GM18873 (cell line): ENCODE data around the gene FAM219B.
"Not testable (repeated sequence)": the region's sequence is repeated elsewhere in the genome, so short reads cannot be mapped to it uniquely, and the experiment has no call there.

Experiments
- ATAC-seq: cut with Tn5 transposase; IDR thresholded peaks from one replicate; pipeline ENCODE4 v1.9.1; 2021; ENCODE audit warnings: mild to moderate bottlenecking, moderate library complexity, moderate number of reproducible peaks; ENCODE audit not compliant: unreplicated experiment, low FRiP score

FAM219B gene

GRCh38 chr15:74904190-74904805 lies 2.4 kb downstream of the FAM219B start:
- ATAC-seq = no peak

GRCh38 chr15:74903676-74904075 lies 3.0 kb downstream of the FAM219B start:
- ATAC-seq = no peak

GRCh38 chr15:74902295-74903075 lies 4.2 kb downstream of the FAM219B start:
- no peak for ATAC-seq

- ATAC-seq = no peak
Observed at GRCh38 chr15:74901612-74902063, 5.0 kb downstream of the FAM219B start.

- ATAC-seq = no peak
Observed at GRCh38 chr15:74897300-74897701, 9.3 kb downstream of the FAM219B start.

GRCh38 chr15:74896316-74896715 lies 10.3 kb downstream of the FAM219B start:
- no peak for ATAC-seq

GRCh38 chr15:74895830-74896229 lies 10.8 kb downstream of the FAM219B start:
- ATAC-seq = no peak

GRCh38 chr15:74894383-74894782 lies 12.3 kb downstream of the FAM219B start:
- ATAC-seq = not testable (repeated sequence)

GRCh38 chr15:74893627-74894026 lies 13.0 kb downstream of the FAM219B start:
- no peak for ATAC-seq

GRCh38 chr15:74892931-74893330 lies 13.7 kb downstream of the FAM219B start:
- no peak for ATAC-seq

GRCh38 chr15:74892313-74892712 lies 14.3 kb downstream of the FAM219B start:
- no peak for ATAC-seq

GRCh38 chr15:74891469-74891868 lies 15.2 kb downstream of the FAM219B start:
- ATAC-seq = no peak

- ATAC-seq = no peak
Observed at GRCh38 chr15:74890665-74890960, 16.0 kb downstream of the FAM219B start.

GRCh38 chr15:74889883-74890664 lies 16.6 kb downstream of the FAM219B start, which contains the start of gene MPI:
Gene MPI (plus strand): TSS chr15:74890042. CDS start chr15:74890074, 32 bp downstream.
- peak; percentile 79 for ATAC-seq

- ATAC-seq = no peak
Observed at GRCh38 chr15:74889390-74889882, 17.2 kb downstream of the FAM219B start.

GRCh38 chr15:74888716-74889115 lies 17.9 kb downstream of the FAM219B start:
- no peak for ATAC-seq

GRCh38 chr15:74887537-74888193 lies 19.0 kb downstream of the FAM219B start:
- ATAC-seq = not testable (repeated sequence)

- no peak for ATAC-seq
Observed at GRCh38 chr15:74885461-74885860, 21.2 kb downstream of the FAM219B start.

GRCh38 chr15:74884428-74885223 lies 22.0 kb downstream of the FAM219B start:
- no peak for ATAC-seq

GRCh38 chr15:74882528-74882927 lies 24.1 kb downstream of the FAM219B start:
- no peak for ATAC-seq
